GM19240 (cell line): ENCODE data around the gene CPNE2.
"Not testable (repeated sequence)": the region's sequence is repeated elsewhere in the genome, so short reads cannot be mapped to it uniquely, and the experiment has no call there.

Source experiments
- DNase-seq: peaks from one replicate; pipeline ENCODE4 v3.0.0; 2011; ENCODE audit warnings: low spot score; ENCODE audit not compliant: insufficient read length

The CPNE2 gene

GRCh38 chr16:57167538-57167937 is 75.2 kb downstream of the CPNE2 start:
- no peak for DNase-seq

DNA sequence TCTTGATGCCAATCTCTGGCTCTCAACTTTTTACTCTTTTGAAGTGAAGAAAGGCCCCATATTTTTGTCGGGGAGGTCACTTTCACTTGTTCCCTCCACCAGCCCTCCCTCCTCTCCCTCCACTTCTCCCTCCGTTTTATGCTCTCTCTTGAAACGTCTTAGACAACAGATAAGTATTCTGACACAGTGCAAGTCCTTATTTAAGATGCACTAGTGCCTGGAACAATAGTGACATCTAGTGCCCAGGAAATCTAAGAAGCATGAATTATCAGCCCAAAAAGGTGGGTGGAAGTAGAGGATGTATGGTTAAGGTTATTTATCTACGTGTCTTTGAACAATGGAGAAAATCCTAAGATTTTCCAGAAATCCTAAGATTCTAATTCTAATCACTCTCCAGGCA is 75.6 kb downstream of the CPNE2 start:
- no peak for DNase-seq

GRCh38 chr16:57169327-57169726 is 76.9 kb downstream of the CPNE2 start:
- no peak for DNase-seq

- DNase-seq, result no peak
These were observed 80.4 kb downstream of the CPNE2 start for GRCh38 chr16:57172721-57173290.

DNA sequence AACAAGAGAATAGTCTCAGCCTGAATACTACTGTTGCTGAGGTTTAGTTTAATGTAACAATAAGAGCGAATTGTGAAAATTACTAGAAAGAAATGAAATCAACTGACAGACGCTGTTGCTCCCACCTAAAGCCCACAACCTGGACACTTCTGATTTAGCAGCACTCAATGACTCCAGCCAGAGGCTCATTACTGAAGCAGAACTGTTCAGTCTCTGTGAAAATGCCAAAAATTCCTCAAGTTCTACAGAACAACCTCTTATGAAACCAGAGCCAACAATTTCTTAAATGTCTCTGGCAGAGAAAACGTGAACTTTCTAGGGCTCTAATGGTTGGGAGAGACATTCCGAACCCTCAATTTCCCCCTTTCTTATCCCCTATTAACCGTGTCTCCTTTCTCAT is 83.5 kb downstream of the CPNE2 start:
- no peak for DNase-seq

DNA sequence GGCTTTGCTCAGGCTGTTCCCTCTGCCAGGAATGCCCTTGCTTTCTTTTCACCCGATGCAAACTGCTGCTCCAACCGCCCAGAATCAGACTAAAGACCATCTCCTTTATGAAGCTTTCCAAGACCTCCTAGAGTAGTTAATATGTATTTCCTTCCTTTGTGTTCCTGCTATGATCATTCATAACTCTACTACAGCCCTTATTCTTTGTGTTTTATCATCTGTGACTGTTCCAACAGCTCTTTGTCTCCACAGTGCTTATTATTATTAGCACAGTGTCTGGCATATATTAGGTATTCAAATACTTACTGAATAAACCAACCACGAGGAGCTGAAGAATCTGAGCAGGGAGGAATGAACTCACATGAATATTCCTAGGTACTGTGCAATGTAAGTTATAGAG is 85.8 kb downstream of the CPNE2 start:
- no peak for DNase-seq

- no peak for DNase-seq
These were observed 86.4 kb downstream of the CPNE2 start for GRCh38 chr16:57178793-57179212.

- DNase-seq, result no peak
These were observed 86.9 kb downstream of the CPNE2 start for GRCh38 chr16:57179215-57179828.

DNA sequence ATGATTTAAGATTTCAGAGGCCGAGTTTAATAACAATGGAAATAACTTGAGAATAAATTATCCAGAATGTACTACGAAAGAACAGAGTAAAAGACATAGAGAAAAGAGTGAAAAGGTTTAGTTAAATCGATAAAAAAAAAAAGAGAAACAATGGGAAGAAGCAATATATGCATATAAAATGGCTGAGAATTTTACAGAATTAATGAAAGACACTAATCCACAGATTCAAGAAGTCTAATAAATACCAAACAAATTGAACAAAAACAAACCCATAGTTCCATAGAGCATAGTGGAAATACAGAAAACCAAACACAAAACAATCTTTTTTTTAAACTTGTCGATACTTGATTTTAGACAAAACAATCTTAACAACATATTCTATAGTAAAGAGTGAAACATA is 91.7 kb downstream of the CPNE2 start:
- no peak for DNase-seq

- DNase-seq, result no peak
These were observed 92.6 kb downstream of the CPNE2 start for GRCh38 chr16:57184887-57185445.

GRCh38 chr16:57185446-57185944 is 93.1 kb downstream of the CPNE2 start:
- no peak for DNase-seq

- DNase-seq, result peak; percentile 90
These were observed 93.8 kb downstream of the CPNE2 start, which contains the start of the genes PSME3IP1 and RSPRY1 for GRCh38 chr16:57185945-57186871. Gene PSME3IP1 (minus strand): TSS chr16:57186039. CDS start chr16:57173854, 12,185 bp downstream. Gene RSPRY1 (plus strand): TSS chr16:57186329. CDS start chr16:57204659, 18,330 bp downstream.

DNA sequence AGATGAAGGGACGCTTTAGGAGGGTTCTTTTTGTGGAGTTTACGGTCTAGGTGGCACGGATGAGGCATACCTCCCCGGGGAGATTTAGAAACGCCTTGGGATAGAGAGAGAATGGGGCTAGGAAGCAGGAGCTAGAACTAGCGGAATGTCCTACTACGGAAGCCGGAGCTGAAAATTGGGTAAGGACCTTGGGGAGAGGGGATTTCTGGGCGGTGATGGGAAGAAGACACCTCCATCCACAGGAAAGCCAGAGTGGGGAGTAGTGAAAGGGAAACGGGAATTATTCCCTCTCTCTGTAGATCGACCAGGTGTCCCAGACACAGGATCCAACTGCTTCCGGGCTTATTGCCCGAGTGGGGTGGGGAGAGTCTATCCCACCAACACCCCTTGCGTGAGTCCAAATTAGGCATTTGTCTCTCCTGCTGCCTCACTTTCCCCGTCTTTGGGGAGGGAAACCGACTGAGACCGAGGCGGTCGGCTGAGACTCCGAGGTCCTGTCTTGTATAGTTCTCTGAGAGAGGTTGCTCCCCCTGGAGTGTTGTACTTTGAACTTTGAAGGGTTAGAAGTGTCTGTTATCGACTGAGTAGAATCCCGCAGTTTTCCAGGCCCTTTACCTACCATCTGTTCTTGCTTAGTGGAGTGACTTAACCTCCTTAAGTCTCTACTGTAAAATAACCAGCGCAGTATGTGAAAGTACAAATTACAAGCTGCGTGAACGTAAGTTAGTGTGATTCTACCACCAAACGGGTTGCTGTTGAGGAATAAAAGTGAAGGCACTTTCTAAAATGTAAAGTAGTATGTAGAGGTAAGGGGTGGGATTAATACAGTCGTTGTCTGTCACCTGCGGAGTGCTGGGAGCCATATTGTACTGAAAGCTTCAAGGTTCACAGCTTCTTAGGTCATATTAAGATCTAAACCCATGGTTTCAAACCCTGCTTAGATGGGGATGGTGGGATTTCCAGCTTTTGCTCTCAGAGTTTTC is 94.8 kb downstream of the CPNE2 start:
- no peak for DNase-seq

GRCh38 chr16:57187902-57188710 is 95.7 kb downstream of the CPNE2 start:
- DNase-seq, result not testable (repeated sequence)

GRCh38 chr16:57188711-57189002 is 96.3 kb downstream of the CPNE2 start:
- DNase-seq, result no peak

DNA sequence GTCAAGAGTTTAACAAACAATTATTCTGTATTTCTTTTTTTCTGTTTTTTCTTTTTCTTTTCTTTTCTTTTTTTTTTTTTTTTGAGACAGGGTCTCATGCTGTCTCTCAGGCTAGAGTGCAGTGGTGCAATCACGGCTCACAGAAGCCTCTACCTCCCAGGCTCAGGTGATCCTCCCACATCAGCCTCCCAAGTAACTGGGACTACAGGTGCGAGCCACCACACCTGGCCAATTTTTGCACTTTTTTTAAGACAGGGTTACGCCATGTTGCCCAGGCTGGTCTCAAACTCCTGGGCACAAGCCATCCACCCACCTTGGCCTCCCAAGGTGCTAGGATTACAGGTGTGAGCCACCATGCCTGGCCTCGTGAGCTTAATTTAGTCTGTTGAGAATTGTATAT is 97.1 kb downstream of the CPNE2 start:
- DNase-seq, result not testable (repeated sequence)

GRCh38 chr16:57190136-57190535 is 97.8 kb downstream of the CPNE2 start:
- DNase-seq, result no peak

- no peak for DNase-seq
These were observed 98.7 kb downstream of the CPNE2 start for GRCh38 chr16:57191056-57191571.

DNA sequence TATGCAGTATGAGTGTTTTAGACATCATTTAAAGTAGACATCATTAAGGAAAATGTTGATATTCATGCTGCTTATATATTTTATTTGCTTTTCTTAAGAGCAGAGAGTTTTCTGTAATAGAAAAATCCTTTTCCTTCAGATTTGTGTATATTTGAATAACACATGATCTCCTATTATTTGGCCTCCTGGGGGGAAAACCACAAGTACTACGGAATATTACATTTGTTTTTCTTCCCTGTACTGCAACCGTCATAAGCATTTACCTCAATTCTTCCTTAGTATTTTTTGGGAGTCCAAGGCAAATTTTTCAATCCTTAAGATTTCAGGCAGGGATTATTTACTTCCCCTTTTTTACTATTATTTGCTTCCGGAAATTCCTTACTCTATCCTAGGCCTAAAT is 99.8 kb downstream of the CPNE2 start:
- DNase-seq, result no peak
